HepG2 (cell line): Measurements from ENCODE around the gene RASL12. TPM values are rescaled to one million over a fixed set of nuclear protein-coding genes. Genes with fewer than 3 reads are reported as not detected.

Experiments
- AGO1 ChIP-seq: fragments of 200-400 bp; formaldehyde crosslinking; IDR thresholded peaks from 2 replicates; pipeline ENCODE4 v1.6.1; 2017; ENCODE audit warnings: mild to moderate bottlenecking, low read depth, low read length, moderate library complexity; ENCODE audit not compliant: poor library complexity, severe bottlenecking
- EP300 ChIP-seq, 3 experiments: sonication (generic) in 1 of 3; formaldehyde crosslinking in 1 of 3; IDR thresholded peaks; 2 replicates each; pipeline versions ENCODE4 v1.5.1 to v1.6.1; 2011 to 2020; ENCODE audit warnings: low read depth in 2 of 3, low read length in 2 of 3, borderline replicate concordance in 1 of 3, improper control_type of control experiment in 1 of 3, mild to moderate bottlenecking in 1 of 3, missing genetic modification reagents in 1 of 3, moderate library complexity in 1 of 3
- HMG20B ChIP-seq: conservative IDR thresholded peaks from 2 replicates; pipeline ENCODE4 v1.6.1; 2016; ENCODE audit warnings: missing genetic modification reagents, missing compliant biosample characterization
- HNF4A ChIP-seq: sonication (generic); formaldehyde crosslinking; IDR thresholded peaks from 2 replicates; pipeline ENCODE4 v1.4.0; 2020; ENCODE audit warnings: missing genetic modification reagents
- KAT2B ChIP-seq: fragments of 150-350 bp; IDR thresholded peaks from 2 replicates; pipeline ENCODE4 v1.6.1; 2014; ENCODE audit warnings: low read depth, low read length, borderline replicate concordance
- MTF2 ChIP-seq: sonication (generic); formaldehyde crosslinking; IDR thresholded peaks from 2 replicates; pipeline ENCODE4 v1.5.0; 2020; ENCODE audit warnings: missing genetic modification reagents, borderline replicate concordance
- MXD4 ChIP-seq: IDR thresholded peaks from 2 replicates; pipeline ENCODE4 v1.6.1; 2016; ENCODE audit warnings: mild to moderate bottlenecking, missing biosample characterization, missing genetic modification reagents
- PTBP1 ChIP-seq: fragments of 200-400 bp; formaldehyde crosslinking; IDR thresholded peaks from 2 replicates; pipeline ENCODE4 v1.6.1; 2018; ENCODE audit warnings: low read length, low read depth; ENCODE audit not compliant: poor library complexity, severe bottlenecking
- SMAD3 ChIP-seq: sonication (generic); formaldehyde crosslinking; IDR thresholded peaks from 2 replicates; pipeline ENCODE4 v1.4.0; 2020; ENCODE audit warnings: missing genetic modification reagents
- SP1 ChIP-seq, 2 experiments: fragments of 450-650 bp in 1 of 2; sonication (generic) in 1 of 2; formaldehyde crosslinking in 1 of 2; IDR thresholded peaks; 2 replicates each; pipeline versions ENCODE4 v1.4.0 to v1.6.1; 2016 to 2020; ENCODE audit warnings: missing genetic modification reagents in 1 of 2
- ZMYM2 ChIP-seq: sonication (generic); formaldehyde crosslinking; IDR thresholded peaks from 2 replicates; pipeline ENCODE4 v1.8.0; 2022; ENCODE audit warnings: mild to moderate bottlenecking, missing genetic modification reagents
- ZMYM4 ChIP-seq: sonication (generic); formaldehyde crosslinking; IDR thresholded peaks from 2 replicates; pipeline ENCODE4 v1.8.1; 2023; ENCODE audit warnings: mild to moderate bottlenecking, missing genetic modification reagents
- ZNF362 ChIP-seq: sonication (generic); formaldehyde crosslinking; IDR thresholded peaks from 2 replicates; pipeline ENCODE4 v1.4.0; 2020; ENCODE audit warnings: missing genetic modification reagents, mild to moderate bottlenecking, borderline replicate concordance
- ZNF383 ChIP-seq: sonication (generic); formaldehyde crosslinking; IDR thresholded peaks from 2 replicates; pipeline ENCODE4 v1.4.0; 2020; ENCODE audit warnings: missing genetic modification reagents, mild to moderate bottlenecking, borderline replicate concordance
- ZNF510 ChIP-seq: sonication (generic); formaldehyde crosslinking; IDR thresholded peaks from 2 replicates; pipeline ENCODE4 v1.4.0; 2020; ENCODE audit warnings: low read depth, mild to moderate bottlenecking, missing genetic modification reagents
- ZNF761 ChIP-seq: sonication (generic); formaldehyde crosslinking; conservative IDR thresholded peaks from 2 replicates; pipeline ENCODE4 v1.4.0; 2020; ENCODE audit warnings: mild to moderate bottlenecking, missing genetic modification reagents
- polyA plus RNA-seq, 8 experiments: library from polyadenylated mRNA; depleted of rRNA in 3 of 8; stranded (reverse) in 7 of 8; unstranded in 1 of 8; fragments of >200 nt; fragmentation: Illumina TruSeq in 4 of 8; extraction: Trizol in 4 of 8; gene quantifications; 2 replicates each; pipeline versions ENCODE4 v1.2.1 to v1.2.3, GENCODE V29; 2011 to 2016; ENCODE audit warnings: low read depth in 4 of 8, missing spikeins in 1 of 8, mixed read lengths in 1 of 8; ENCODE audit not compliant: insufficient read depth in 1 of 8
- total RNA-seq, 5 experiments: library from RNA; depleted of rRNA; stranded (reverse); fragments of >200 nt; fragmentation: Illumina TruSeq; extraction: Trizol; gene quantifications; 2 replicates each; pipeline ENCODE4 v1.2.3, GENCODE V29; 2016; ENCODE audit warnings: low read depth in 1 of 5
- TF ChIP-seq, protein P1 (sequence below): sonication (generic); formaldehyde crosslinking; IDR thresholded peaks from 2 replicates; pipeline ENCODE4 v1.8.0; 2022; ENCODE audit warnings: mild to moderate bottlenecking, missing genetic modification reagents
- TF ChIP-seq, protein P2 (sequence below): sonication (generic); formaldehyde crosslinking; IDR thresholded peaks from 2 replicates; pipeline ENCODE4 v1.4.0; 2020; ENCODE audit warnings: missing genetic modification reagents
- TF ChIP-seq, protein P3 (sequence below): sonication (generic); formaldehyde crosslinking; IDR thresholded peaks from 2 replicates; pipeline ENCODE4 v1.4.0; 2020; ENCODE audit warnings: missing genetic modification reagents

RASL12 gene
- total and polyA plus RNA-seq, 2 of the 13 experiments (the other 11 are each of a cell fraction or from before 2014, with no cell fraction given): 0.16 to 0.55 TPM

GRCh38 chr15:65056868-65057548, 10.8 kb downstream of the RASL12 start (continued):
- TF ChIP-seq KAT2B (no peak), SMAD3 (CRISPR knock-in tag) (0 out of 2 replicates have a peak, but pooled peaks have one; percentile 31), SP1 (IDR thresholded peaks at IDR 0.05) (no peak), SP1 (CRISPR knock-in tag; IDR thresholded peaks at IDR 0.05) (no peak), ZMYM2 (CRISPR knock-in tag) (no peak), ZMYM4 (peak; percentile 71), HMG20B (CRISPR knock-in tag) (no peak), ZNF383 (CRISPR knock-in tag) (no peak), PTBP1 (no peak), AGO1 (no peak), ZNF761 (no peak), MXD4 (CRISPR knock-in tag) (no peak), ZNF362 (peak; percentile 43; the same call in 1 of the 2 replicates), MTF2 (CRISPR knock-in tag) (no peak), EP300 (IDR thresholded peaks at IDR 0.05; ENCODE audit: low read depth in 2 of 2, low read length in 2 of 2) (peak; percentile 54 to 73; a peak in 2 of 4 replicates), EP300 (CRISPR knock-in tag; IDR thresholded peaks at IDR 0.05; ENCODE audit: borderline replicate concordance) (peak; percentile 81), HNF4A (CRISPR knock-in tag) (peak; percentile 95), ZNF510 (no peak)
- TF ChIP-seq, protein P1, sequence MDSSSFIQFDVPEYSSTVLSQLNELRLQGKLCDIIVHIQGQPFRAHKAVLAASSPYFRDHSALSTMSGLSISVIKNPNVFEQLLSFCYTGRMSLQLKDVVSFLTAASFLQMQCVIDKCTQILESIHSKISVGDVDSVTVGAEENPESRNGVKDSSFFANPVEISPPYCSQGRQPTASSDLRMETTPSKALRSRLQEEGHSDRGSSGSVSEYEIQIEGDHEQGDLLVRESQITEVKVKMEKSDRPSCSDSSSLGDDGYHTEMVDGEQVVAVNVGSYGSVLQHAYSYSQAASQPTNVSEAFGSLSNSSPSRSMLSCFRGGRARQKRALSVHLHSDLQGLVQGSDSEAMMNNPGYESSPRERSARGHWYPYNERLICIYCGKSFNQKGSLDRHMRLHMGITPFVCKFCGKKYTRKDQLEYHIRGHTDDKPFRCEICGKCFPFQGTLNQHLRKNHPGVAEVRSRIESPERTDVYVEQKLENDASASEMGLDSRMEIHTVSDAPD (CRISPR knock-in tag): no peak
- TF ChIP-seq, protein P2, sequence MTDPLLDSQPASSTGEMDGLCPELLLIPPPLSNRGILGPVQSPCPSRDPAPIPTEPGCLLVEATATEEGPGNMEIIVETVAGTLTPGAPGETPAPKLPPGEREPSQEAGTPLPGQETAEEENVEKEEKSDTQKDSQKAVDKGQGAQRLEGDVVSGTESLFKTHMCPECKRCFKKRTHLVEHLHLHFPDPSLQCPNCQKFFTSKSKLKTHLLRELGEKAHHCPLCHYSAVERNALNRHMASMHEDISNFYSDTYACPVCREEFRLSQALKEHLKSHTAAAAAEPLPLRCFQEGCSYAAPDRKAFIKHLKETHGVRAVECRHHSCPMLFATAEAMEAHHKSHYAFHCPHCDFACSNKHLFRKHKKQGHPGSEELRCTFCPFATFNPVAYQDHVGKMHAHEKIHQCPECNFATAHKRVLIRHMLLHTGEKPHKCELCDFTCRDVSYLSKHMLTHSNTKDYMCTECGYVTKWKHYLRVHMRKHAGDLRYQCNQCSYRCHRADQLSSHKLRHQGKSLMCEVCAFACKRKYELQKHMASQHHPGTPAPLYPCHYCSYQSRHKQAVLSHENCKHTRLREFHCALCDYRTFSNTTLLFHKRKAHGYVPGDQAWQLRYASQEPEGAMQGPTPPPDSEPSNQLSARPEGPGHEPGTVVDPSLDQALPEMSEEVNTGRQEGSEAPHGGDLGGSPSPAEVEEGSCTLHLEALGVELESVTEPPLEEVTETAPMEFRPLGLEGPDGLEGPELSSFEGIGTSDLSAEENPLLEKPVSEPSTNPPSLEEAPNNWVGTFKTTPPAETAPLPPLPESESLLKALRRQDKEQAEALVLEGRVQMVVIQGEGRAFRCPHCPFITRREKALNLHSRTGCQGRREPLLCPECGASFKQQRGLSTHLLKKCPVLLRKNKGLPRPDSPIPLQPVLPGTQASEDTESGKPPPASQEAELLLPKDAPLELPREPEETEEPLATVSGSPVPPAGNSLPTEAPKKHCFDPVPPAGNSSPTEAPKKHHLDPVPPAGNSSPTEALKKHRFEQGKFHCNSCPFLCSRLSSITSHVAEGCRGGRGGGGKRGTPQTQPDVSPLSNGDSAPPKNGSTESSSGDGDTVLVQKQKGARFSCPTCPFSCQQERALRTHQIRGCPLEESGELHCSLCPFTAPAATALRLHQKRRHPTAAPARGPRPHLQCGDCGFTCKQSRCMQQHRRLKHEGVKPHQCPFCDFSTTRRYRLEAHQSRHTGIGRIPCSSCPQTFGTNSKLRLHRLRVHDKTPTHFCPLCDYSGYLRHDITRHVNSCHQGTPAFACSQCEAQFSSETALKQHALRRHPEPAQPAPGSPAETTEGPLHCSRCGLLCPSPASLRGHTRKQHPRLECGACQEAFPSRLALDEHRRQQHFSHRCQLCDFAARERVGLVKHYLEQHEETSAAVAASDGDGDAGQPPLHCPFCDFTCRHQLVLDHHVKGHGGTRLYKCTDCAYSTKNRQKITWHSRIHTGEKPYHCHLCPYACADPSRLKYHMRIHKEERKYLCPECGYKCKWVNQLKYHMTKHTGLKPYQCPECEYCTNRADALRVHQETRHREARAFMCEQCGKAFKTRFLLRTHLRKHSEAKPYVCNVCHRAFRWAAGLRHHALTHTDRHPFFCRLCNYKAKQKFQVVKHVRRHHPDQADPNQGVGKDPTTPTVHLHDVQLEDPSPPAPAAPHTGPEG (CRISPR knock-in tag): no peak
- TF ChIP-seq, protein P3, sequence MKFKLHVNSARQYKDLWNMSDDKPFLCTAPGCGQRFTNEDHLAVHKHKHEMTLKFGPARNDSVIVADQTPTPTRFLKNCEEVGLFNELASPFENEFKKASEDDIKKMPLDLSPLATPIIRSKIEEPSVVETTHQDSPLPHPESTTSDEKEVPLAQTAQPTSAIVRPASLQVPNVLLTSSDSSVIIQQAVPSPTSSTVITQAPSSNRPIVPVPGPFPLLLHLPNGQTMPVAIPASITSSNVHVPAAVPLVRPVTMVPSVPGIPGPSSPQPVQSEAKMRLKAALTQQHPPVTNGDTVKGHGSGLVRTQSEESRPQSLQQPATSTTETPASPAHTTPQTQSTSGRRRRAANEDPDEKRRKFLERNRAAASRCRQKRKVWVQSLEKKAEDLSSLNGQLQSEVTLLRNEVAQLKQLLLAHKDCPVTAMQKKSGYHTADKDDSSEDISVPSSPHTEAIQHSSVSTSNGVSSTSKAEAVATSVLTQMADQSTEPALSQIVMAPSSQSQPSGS (CRISPR knock-in tag): no peak; the same call in 1 of the 2 replicates
